ENCODE results near the gene ZNF83. TPM values are rescaled to one million over a fixed set of nuclear protein-coding genes. Genes with fewer than 3 reads are reported as not detected.
"Not testable (repeated sequence)": the region's sequence is repeated elsewhere in the genome, so short reads cannot be mapped to it uniquely, and the experiment has no call there.

Gene ZNF83
- total RNA-seq (2014; rRNA removed; shearing (Covaris generic)), result 57.1 and 57.3 TPM in 2 replicates

- peak; percentile 89 for DNase-seq (ENCODE audit: low spot score)
Observed at GRCh38 chr19:52637718-52638585, at the start of gene ZNF83. ZNF83 (minus strand) TSS chr19:52638355.

- DNase-seq (ENCODE audit: low spot score), result no peak
Observed at GRCh38 chr19:52687684-52688083, 49.5 kb upstream of the ZNF83 start.

- DNase-seq (ENCODE audit: low spot score), result no peak
Observed at GRCh38 chr19:52685811-52686210, 47.7 kb upstream of the ZNF83 start.

GRCh38 chr19:52681216-52681615 is 43.1 kb upstream of the ZNF83 start:
- DNase-seq (ENCODE audit: low spot score), result not testable (repeated sequence)

GRCh38 chr19:52679598-52679997 is 41.4 kb upstream of the ZNF83 start:
- no peak for DNase-seq (ENCODE audit: low spot score)

- DNase-seq (ENCODE audit: low spot score), result peak; percentile 51
Observed at GRCh38 chr19:52675239-52675638, 37.1 kb upstream of the ZNF83 start.

- DNase-seq (ENCODE audit: low spot score), result no peak
Observed at GRCh38 chr19:52673014-52673413, 34.9 kb upstream of the ZNF83 start.

- DNase-seq (ENCODE audit: low spot score), result peak; percentile 62
Observed at GRCh38 chr19:52670046-52670445, 31.9 kb upstream of the ZNF83 start.

GRCh38 chr19:52669586-52669985 is 31.4 kb upstream of the ZNF83 start:
- DNase-seq (ENCODE audit: low spot score), result no peak

- DNase-seq (ENCODE audit: low spot score), result no peak
Observed at GRCh38 chr19:52667972-52668371, 29.8 kb upstream of the ZNF83 start.

GRCh38 chr19:52666506-52666905 is 28.4 kb upstream of the ZNF83 start:
- DNase-seq (ENCODE audit: low spot score), result no peak

- DNase-seq (ENCODE audit: low spot score), result peak; percentile 96
Observed at GRCh38 chr19:52665529-52665928, 27.4 kb upstream of the ZNF83 start.

- DNase-seq (ENCODE audit: low spot score), result peak; percentile 81
Observed at GRCh38 chr19:52665027-52665426, 26.9 kb upstream of the ZNF83 start.

GRCh38 chr19:52664461-52664860 is 26.3 kb upstream of the ZNF83 start:
- peak; percentile 25 for DNase-seq (ENCODE audit: low spot score)

GRCh38 chr19:52662631-52663030 is 24.5 kb upstream of the ZNF83 start:
- peak; percentile 74 for DNase-seq (ENCODE audit: low spot score)

- peak; percentile 60 for DNase-seq (ENCODE audit: low spot score)
Observed at GRCh38 chr19:52660981-52661380, 22.8 kb upstream of the ZNF83 start.

GRCh38 chr19:52659013-52659412 is 20.9 kb upstream of the ZNF83 start:
- DNase-seq (ENCODE audit: low spot score), result no peak

GRCh38 chr19:52658595-52658994 is 20.4 kb upstream of the ZNF83 start:
- no peak for DNase-seq (ENCODE audit: low spot score)

- DNase-seq (ENCODE audit: low spot score), result no peak
Observed at GRCh38 chr19:52653161-52653560, 15.0 kb upstream of the ZNF83 start.

- DNase-seq (ENCODE audit: low spot score), result no peak
Observed at GRCh38 chr19:52651956-52652355, 13.8 kb upstream of the ZNF83 start.

- peak; percentile 34 for DNase-seq (ENCODE audit: low spot score)
Observed at GRCh38 chr19:52648336-52649016, 10.3 kb upstream of the ZNF83 start.

GRCh38 chr19:52646571-52647217 is 8.5 kb upstream of the ZNF83 start:
- DNase-seq (ENCODE audit: low spot score), result no peak

GRCh38 chr19:52640916-52641315 is 2.8 kb upstream of the ZNF83 start:
- DNase-seq (ENCODE audit: low spot score), result no peak

Measured in A172 (cell line).